ENCODE measurements around the gene TXNDC12.

- TF ChIP-seq, protein P1, sequence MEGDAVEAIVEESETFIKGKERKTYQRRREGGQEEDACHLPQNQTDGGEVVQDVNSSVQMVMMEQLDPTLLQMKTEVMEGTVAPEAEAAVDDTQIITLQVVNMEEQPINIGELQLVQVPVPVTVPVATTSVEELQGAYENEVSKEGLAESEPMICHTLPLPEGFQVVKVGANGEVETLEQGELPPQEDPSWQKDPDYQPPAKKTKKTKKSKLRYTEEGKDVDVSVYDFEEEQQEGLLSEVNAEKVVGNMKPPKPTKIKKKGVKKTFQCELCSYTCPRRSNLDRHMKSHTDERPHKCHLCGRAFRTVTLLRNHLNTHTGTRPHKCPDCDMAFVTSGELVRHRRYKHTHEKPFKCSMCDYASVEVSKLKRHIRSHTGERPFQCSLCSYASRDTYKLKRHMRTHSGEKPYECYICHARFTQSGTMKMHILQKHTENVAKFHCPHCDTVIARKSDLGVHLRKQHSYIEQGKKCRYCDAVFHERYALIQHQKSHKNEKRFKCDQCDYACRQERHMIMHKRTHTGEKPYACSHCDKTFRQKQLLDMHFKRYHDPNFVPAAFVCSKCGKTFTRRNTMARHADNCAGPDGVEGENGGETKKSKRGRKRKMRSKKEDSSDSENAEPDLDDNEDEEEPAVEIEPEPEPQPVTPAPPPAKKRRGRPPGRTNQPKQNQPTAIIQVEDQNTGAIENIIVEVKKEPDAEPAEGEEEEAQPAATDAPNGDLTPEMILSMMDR (IDR thresholded peaks at IDR 0.05): no peak
- no peak for TF ChIP-seq POLR2A (IDR thresholded peaks at IDR 0.05)
These were observed 32.9 kb downstream of the TXNDC12 start for GRCh38 chr1:52022133-52022532.
